ENCODE measurements around the gene PLEKHG1.

Gene PLEKHG1

DNA sequence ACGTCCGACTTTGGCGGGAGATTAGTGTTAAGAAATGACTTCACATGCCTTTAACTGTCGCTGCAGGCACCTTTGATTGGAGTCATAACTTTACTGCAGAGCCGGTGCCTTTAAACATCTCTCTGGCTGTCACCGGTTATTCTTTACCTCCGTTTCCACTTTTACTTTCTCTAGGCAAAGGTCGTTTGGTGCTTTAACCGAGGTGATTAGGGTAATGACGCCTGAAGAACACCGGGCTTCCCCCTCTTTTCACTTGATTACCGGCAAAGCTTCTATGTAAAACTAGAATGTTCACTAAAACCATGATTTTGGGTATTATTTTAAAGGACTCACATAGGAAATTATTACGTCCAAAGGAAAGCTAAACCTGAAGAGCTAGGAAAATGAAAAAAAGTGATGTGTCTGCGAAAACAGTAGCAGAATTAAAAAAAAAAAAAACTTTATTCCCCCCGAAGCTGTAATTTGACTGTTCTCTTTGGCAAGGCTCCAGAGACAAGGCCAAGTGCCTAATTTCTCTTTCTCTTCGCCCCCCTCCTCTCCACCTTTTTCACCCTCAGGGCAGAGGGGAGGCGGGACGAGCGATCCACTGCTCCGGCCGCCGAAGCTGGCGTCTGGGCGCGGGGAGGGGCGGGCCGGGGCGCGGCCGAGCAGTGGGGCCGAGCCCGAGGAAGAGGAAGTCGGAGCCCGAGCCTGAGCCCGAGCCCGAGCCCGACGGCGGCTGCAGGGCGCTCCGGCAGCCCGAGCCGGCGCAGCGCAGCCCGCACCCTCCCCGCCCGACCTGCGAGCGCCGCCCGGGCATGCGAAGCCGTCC lies at the start of gene PLEKHG1:
Gene PLEKHG1 (plus strand): TSS at position 687 of the 811 bp plus-strand sequence. CDS start 133,797 bp downstream, outside the sequence.
- Histone ChIP-seq H3K27me3 (ENCODE audit: control insufficient read depth in 5 of 5, insufficient read depth in 4 of 5, low read length in 5 of 5) (peaks cover 0 to 3% (median 0%) of the 10 kb centered on the region in 5 donors), H3K4me1 (ENCODE audit: control insufficient read depth in 5 of 5, insufficient read depth in 5 of 5, low read length in 5 of 5) (peaks cover 0 to 16% (median 12%) of the 10 kb centered on the region in 5 donors), H3K9ac (ENCODE audit: low read length in 5 of 5) (peak within 1 kb of the TSS in 4 of 5 donors; percentile 36 to 73 (median 66))

DNA sequence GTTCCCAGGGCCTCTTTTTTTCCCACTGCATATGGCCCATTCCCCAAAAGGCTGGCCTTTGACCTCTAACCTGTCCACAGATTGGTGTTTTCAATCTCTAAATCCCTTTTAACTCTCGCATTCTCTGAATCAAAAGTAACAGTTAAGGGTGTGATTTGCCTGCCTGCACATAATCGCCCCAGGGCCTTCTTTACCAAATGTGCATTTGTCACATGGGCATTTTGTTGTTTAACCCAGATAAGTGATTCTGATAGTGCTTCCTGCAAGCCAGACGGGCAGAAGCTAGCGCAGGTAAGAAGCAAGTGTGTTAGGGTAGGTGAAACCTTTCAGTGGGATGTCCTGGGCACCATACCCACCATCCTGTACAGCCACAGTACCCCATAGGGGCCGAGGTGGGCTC lies 49.4 kb upstream of the PLEKHG1 start:
- Histone ChIP-seq H3K27ac (ENCODE audit: low read depth, low read length) (no peak overlapping the region), H3K9me3 (ENCODE audit: control insufficient read depth in 5 of 5, low read length in 5 of 5) (no peaks in the 10 kb centered on the region), H3K4me1 (ENCODE audit: control insufficient read depth in 5 of 5, insufficient read depth in 5 of 5, low read length in 5 of 5) (peaks cover 0 to 16% (median 11%) of the 10 kb centered on the region in 5 donors), H3K4me3 (ENCODE audit: low read depth in 1 of 5, low read length in 5 of 5) (no peak overlapping the region), H3K27me3 (ENCODE audit: control insufficient read depth in 5 of 5, insufficient read depth in 4 of 5, low read length in 5 of 5) (peaks cover 0 to 5% (median 0%) of the 10 kb centered on the region in 5 donors), H3K36me3 (ENCODE audit: control insufficient read depth in 5 of 5, insufficient read depth in 5 of 5, low read length in 5 of 5) (no peaks in the 10 kb centered on the region), H3K9ac (ENCODE audit: low read length in 5 of 5) (no peak overlapping the region)

More for the DNA sequence above, at the start of gene PLEKHG1:
- Histone ChIP-seq H3K36me3 (ENCODE audit: control insufficient read depth in 5 of 5, insufficient read depth in 5 of 5, low read length in 5 of 5) (no peaks in the 10 kb centered on the region), H3K9me3 (ENCODE audit: control insufficient read depth in 5 of 5, low read length in 5 of 5) (no peaks in the 10 kb centered on the region), H3K4me3 (ENCODE audit: low read depth in 1 of 5, low read length in 5 of 5) (peak within 1 kb of the TSS; percentile 63 to 80 (median 72)), H3K27ac (ENCODE audit: low read depth, low read length) (peak within 1 kb of the TSS; percentile 58)

DNA sequence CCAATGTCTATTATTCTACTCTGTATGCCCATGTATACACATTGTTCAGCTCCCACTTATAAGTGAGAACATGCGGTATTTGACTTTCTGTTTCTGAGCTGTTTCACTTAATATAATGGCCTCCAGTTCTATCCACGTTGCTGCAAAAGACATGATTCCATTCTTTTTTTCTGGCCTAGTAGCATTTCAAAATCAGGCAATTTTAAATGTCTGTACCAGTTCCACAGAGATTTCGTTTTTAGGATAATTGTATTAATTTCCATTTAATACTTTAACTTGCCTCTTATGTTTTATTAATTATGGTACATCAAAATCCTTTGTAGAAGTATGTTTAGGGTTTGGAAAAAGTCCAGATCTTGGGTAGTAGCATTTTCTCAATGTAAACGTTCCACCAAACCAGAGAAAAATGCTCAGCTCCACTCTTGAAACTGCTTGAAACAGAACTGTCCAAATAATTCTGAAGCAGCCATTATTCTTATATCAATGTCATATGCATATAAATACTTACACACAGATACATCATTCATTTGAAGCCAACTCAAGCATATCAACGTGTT lies 42.6 kb upstream of the PLEKHG1 start:
- Histone ChIP-seq H3K27ac (ENCODE audit: low read depth, low read length) (no peak overlapping the region), H3K27me3 (ENCODE audit: control insufficient read depth in 5 of 5, insufficient read depth in 4 of 5, low read length in 5 of 5) (peaks cover 0 to 5% (median 0%) of the 10 kb centered on the region in 5 donors), H3K9ac (ENCODE audit: low read length in 5 of 5) (no peak overlapping the region), H3K4me1 (ENCODE audit: control insufficient read depth in 5 of 5, insufficient read depth in 5 of 5, low read length in 5 of 5) (no peaks in the 10 kb centered on the region), H3K36me3 (ENCODE audit: control insufficient read depth in 5 of 5, insufficient read depth in 5 of 5, low read length in 5 of 5) (no peaks in the 10 kb centered on the region), H3K9me3 (ENCODE audit: control insufficient read depth in 5 of 5, low read length in 5 of 5) (peaks cover 0 to 8% (median 5%) of the 10 kb centered on the region in 5 donors), H3K4me3 (ENCODE audit: low read depth in 1 of 5, low read length in 5 of 5) (no peak overlapping the region)

DNA sequence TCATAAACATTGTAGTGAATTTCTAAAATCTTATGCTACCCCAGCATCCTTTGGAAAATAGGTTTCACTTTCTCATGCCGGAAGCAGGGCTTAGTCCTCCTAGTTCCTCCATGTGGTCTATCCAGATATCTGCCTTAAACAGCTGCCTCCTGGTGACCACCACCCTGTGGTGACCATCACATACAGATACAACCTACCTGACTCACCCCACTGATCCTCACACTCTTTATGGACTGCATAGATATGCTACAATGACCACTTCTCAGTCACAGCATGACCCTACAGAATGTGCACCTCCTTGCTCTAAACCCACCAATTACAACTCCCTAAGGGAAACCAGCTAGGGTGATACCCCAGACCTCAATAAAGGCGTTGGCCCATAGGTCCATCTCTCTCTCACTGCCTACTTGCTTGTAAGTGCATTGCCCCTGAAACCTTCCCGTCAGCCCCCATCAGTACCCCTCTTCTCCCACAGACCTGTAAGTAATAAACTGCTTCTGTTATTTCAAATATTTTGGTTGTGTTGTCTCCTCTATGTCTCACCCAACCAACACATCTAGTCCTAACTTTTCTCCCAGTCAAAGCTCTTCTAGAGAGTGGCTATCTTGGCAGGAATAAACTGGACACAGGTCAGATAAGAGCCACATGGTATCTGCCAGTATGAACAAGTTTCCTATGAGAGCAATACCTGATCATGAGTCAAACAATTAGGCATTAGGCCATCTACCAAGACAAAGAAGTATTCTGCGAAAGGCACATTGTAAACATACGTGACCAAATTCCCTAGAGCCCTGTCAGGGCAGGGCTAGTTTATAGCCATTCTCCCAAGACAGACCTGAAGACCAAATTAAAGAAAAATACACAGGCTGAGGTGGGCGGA lies 39.4 kb upstream of the PLEKHG1 start:
- Histone ChIP-seq H3K9me3 (ENCODE audit: control insufficient read depth in 5 of 5, low read length in 5 of 5) (peaks cover 0 to 8% (median 5%) of the 10 kb centered on the region in 5 donors), H3K27me3 (ENCODE audit: control insufficient read depth in 5 of 5, insufficient read depth in 4 of 5, low read length in 5 of 5) (peaks cover 0 to 5% (median 0%) of the 10 kb centered on the region in 5 donors), H3K27ac (ENCODE audit: low read depth, low read length) (no peak overlapping the region), H3K36me3 (ENCODE audit: control insufficient read depth in 5 of 5, insufficient read depth in 5 of 5, low read length in 5 of 5) (no peaks in the 10 kb centered on the region), H3K4me3 (ENCODE audit: low read depth in 1 of 5, low read length in 5 of 5) (no peak overlapping the region), H3K4me1 (ENCODE audit: control insufficient read depth in 5 of 5, insufficient read depth in 5 of 5, low read length in 5 of 5) (no peaks in the 10 kb centered on the region), H3K9ac (ENCODE audit: low read length in 5 of 5) (no peak overlapping the region)

DNA sequence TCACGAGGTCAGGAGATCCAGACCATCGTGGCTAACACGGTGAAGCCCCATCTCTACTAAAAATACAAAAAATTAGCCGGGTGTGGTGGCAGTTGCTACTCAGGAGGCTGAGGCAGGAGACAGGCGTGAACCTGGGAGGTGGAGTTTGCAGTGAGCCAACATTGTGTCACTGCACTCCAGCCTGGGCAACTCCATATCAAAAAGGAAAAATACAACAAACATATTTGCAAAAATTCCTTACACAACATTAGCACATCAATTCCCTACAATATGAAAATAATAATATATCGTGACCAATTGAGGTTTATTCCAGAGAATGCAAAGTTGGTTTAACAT lies 38.8 kb upstream of the PLEKHG1 start:
- Histone ChIP-seq H3K36me3 (ENCODE audit: control insufficient read depth in 5 of 5, insufficient read depth in 5 of 5, low read length in 5 of 5) (no peaks in the 10 kb centered on the region), H3K9ac (ENCODE audit: low read length in 5 of 5) (no peak overlapping the region), H3K27me3 (ENCODE audit: control insufficient read depth in 5 of 5, insufficient read depth in 4 of 5, low read length in 5 of 5) (peaks cover 0 to 5% (median 0%) of the 10 kb centered on the region in 5 donors), H3K4me3 (ENCODE audit: low read depth in 1 of 5, low read length in 5 of 5) (no peak overlapping the region), H3K9me3 (ENCODE audit: control insufficient read depth in 5 of 5, low read length in 5 of 5) (peaks cover 0 to 8% (median 5%) of the 10 kb centered on the region in 5 donors), H3K27ac (ENCODE audit: low read depth, low read length) (no peak overlapping the region), H3K4me1 (ENCODE audit: control insufficient read depth in 5 of 5, insufficient read depth in 5 of 5, low read length in 5 of 5) (no peaks in the 10 kb centered on the region)

DNA sequence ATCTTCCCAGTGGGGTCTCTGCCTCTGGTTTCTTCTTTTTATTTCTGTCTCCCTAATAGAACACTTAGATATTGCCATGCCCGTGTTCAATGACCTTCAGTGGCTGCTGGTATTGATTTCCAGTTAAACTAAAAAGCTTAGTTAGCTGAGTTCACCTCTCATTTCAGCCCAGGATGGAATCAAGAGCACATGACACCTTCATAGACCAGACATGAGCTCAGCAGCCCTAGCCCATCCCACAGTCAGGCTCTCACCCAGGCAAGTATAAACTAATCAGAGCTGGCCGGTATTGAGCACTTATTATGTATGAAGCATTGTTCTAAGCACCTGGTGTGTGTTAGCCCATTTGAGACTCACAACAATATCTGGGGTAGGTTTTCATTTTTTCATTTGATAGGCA lies 33.7 kb upstream of the PLEKHG1 start:
- Histone ChIP-seq H3K9me3 (ENCODE audit: control insufficient read depth in 5 of 5, low read length in 5 of 5) (peaks cover 0 to 10% (median 3%) of the 10 kb centered on the region in 5 donors), H3K27ac (ENCODE audit: low read depth, low read length) (no peak overlapping the region), H3K9ac (ENCODE audit: low read length in 5 of 5) (no peak overlapping the region), H3K4me3 (ENCODE audit: low read depth in 1 of 5, low read length in 5 of 5) (no peak overlapping the region), H3K4me1 (ENCODE audit: control insufficient read depth in 5 of 5, insufficient read depth in 5 of 5, low read length in 5 of 5) (no peaks in the 10 kb centered on the region), H3K36me3 (ENCODE audit: control insufficient read depth in 5 of 5, insufficient read depth in 5 of 5, low read length in 5 of 5) (no peaks in the 10 kb centered on the region), H3K27me3 (ENCODE audit: control insufficient read depth in 5 of 5, insufficient read depth in 4 of 5, low read length in 5 of 5) (peaks cover 0 to under 1% (median 0%) of the 10 kb centered on the region in 5 donors)

DNA sequence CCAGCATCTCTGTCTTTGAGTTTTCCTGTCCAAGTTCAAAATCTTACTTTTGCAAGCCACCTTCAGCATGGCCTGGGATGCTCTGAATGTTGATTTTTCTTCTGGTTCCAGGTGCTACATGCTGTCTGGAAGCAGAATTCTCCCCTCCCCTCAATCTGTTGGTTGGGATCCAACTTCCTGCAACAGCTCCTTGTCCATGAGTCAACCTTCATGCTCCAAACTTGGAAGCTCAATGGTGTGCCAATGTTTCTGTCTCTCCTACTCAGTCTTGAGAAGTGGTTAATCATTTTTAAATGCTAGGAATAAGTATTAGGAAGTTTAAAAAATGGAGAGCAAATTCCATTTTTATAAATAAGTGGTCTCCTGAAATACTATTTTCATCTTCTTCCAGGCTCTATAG lies 33.2 kb upstream of the PLEKHG1 start:
- Histone ChIP-seq H3K4me1 (ENCODE audit: control insufficient read depth in 5 of 5, insufficient read depth in 5 of 5, low read length in 5 of 5) (no peaks in the 10 kb centered on the region), H3K9ac (ENCODE audit: low read length in 5 of 5) (no peak overlapping the region), H3K36me3 (ENCODE audit: control insufficient read depth in 5 of 5, insufficient read depth in 5 of 5, low read length in 5 of 5) (no peaks in the 10 kb centered on the region)

DNA sequence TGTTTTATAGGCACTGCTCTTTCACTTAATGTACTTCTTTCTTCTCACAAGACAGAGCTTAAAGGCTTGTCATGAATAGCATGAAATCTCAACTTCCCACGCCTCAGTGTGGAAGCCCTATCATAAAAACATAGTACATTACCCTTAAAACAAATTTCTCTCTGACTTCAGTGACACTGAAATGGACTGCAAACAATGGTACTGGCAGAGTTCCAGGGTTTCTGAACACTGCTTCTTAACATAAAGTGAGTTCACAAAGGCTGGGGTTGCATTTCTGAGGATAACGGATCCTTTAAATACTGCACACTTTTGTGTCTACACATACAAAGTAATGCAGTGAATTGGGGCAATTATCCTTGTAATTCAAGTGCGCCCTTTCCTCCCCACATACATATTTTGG lies 32.3 kb upstream of the PLEKHG1 start:
- Histone ChIP-seq H3K4me3 (ENCODE audit: low read depth in 1 of 5, low read length in 5 of 5) (no peak overlapping the region), H3K9me3 (ENCODE audit: control insufficient read depth in 5 of 5, low read length in 5 of 5) (peaks cover 0 to 10% (median 3%) of the 10 kb centered on the region in 5 donors), H3K27ac (ENCODE audit: low read depth, low read length) (no peak overlapping the region), H3K9ac (ENCODE audit: low read length in 5 of 5) (no peak overlapping the region), H3K27me3 (ENCODE audit: control insufficient read depth in 5 of 5, insufficient read depth in 4 of 5, low read length in 5 of 5) (peaks cover 0 to 5% (median 0%) of the 10 kb centered on the region in 5 donors), H3K4me1 (ENCODE audit: control insufficient read depth in 5 of 5, insufficient read depth in 5 of 5, low read length in 5 of 5) (no peaks in the 10 kb centered on the region), H3K36me3 (ENCODE audit: control insufficient read depth in 5 of 5, insufficient read depth in 5 of 5, low read length in 5 of 5) (no peaks in the 10 kb centered on the region)

More for the DNA sequence above, 33.2 kb upstream of the PLEKHG1 start:
- Histone ChIP-seq H3K4me3 (ENCODE audit: low read depth in 1 of 5, low read length in 5 of 5) (no peak overlapping the region), H3K27me3 (ENCODE audit: control insufficient read depth in 5 of 5, insufficient read depth in 4 of 5, low read length in 5 of 5) (peaks cover 0 to 5% (median 0%) of the 10 kb centered on the region in 5 donors), H3K27ac (ENCODE audit: low read depth, low read length) (no peak overlapping the region), H3K9me3 (ENCODE audit: control insufficient read depth in 5 of 5, low read length in 5 of 5) (peaks cover 0 to 10% (median 3%) of the 10 kb centered on the region in 5 donors)

DNA sequence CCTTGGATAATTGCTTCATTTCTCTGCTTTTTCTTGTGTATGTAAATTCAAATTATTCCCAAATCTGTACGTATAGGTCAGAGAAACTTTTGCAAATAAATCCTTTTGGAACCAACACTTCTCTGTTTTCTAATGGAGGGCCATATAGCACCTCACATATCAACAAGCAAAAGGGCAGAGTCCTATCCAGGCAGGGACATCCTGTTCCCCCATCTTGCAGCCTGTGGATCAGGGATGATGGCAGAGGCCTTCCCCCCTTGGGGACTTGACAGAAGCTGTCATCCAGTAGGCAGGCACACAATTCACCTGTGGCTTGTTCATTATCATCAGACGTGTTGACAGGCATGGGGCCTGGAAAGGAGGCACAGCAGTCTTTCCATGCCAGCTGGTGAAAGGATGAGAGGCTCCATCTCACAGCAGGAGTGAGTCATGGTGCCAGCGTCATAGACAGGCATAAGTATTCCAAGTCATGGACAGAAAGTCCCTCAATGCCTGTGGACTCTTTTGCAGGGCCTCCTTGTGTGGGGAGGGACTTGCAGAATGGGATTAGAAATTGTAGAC lies 31.8 kb upstream of the PLEKHG1 start:
- Histone ChIP-seq H3K27ac (ENCODE audit: low read depth, low read length) (no peak overlapping the region), H3K4me1 (ENCODE audit: control insufficient read depth in 5 of 5, insufficient read depth in 5 of 5, low read length in 5 of 5) (no peaks in the 10 kb centered on the region), H3K4me3 (ENCODE audit: low read depth in 1 of 5, low read length in 5 of 5) (no peak overlapping the region), H3K9ac (ENCODE audit: low read length in 5 of 5) (no peak overlapping the region), H3K36me3 (ENCODE audit: control insufficient read depth in 5 of 5, insufficient read depth in 5 of 5, low read length in 5 of 5) (no peaks in the 10 kb centered on the region), H3K9me3 (ENCODE audit: control insufficient read depth in 5 of 5, low read length in 5 of 5) (peaks cover 0 to 10% (median 3%) of the 10 kb centered on the region in 5 donors), H3K27me3 (ENCODE audit: control insufficient read depth in 5 of 5, insufficient read depth in 4 of 5, low read length in 5 of 5) (peaks cover 0 to 5% (median 0%) of the 10 kb centered on the region in 5 donors)
